Measurements from ENCODE around the gene REEP3. TPM values are rescaled to one million over a fixed set of nuclear protein-coding genes. Genes with fewer than 3 reads are reported as not detected.

Gene REEP3
- polyA plus RNA-seq, 1 donor from 2014 or later: 6.9 TPM

- no peaks in the 10 kb centered on the region for H3K27me3 ChIP-seq (ENCODE audit: insufficient read depth, low read depth, low read length)
- no peaks in the 10 kb centered on the region for H3F3A ChIP-seq (ENCODE audit: insufficient read depth, low read length, poor library complexity, severe bottlenecking)
- H3K4me3 ChIP-seq (ENCODE audit: low read length): no peak overlapping the region
- H3K9me3 ChIP-seq (ENCODE audit: low read length): no peaks in the 10 kb centered on the region
- no peaks in the 10 kb centered on the region for H3K79me2 ChIP-seq (replicated peaks; ENCODE audit: insufficient read depth, low read length)
- TF ChIP-seq TAF1 (IDR thresholded peaks at IDR 0.05; ENCODE audit: low read depth) (no peak), CTCF (IDR thresholded peaks at IDR 0.05; ENCODE audit: poor library complexity, severe bottlenecking) (no peak), RAD21 (conservative IDR thresholded peaks at IDR 0.05) (no peak), REST (IDR thresholded peaks at IDR 0.05; ENCODE audit: borderline replicate concordance) (no peak), EZH2 (IDR thresholded peaks at IDR 0.05; ENCODE audit: borderline replicate concordance, insufficient read depth, low read length, poor library complexity, severe bottlenecking) (no peak), SMC3 (conservative IDR thresholded peaks at IDR 0.05; ENCODE audit: poor library complexity) (no peak), MXI1 (conservative IDR thresholded peaks at IDR 0.05; ENCODE audit: poor library complexity, severe bottlenecking) (no peak), EP300 (conservative IDR thresholded peaks at IDR 0.05; ENCODE audit: poor library complexity, severe bottlenecking) (no peak), POLR2AphosphoS5 (IDR thresholded peaks at IDR 0.05) (no peak)
- no peaks in the 10 kb centered on the region for H3K9me2 ChIP-seq (ENCODE audit: insufficient read depth, low read length)
- H3K27ac ChIP-seq (ENCODE audit: low read length): no peak overlapping the region
- H2AFZ ChIP-seq (ENCODE audit: low read depth, low read length): no peak overlapping the region
- no peaks in the 10 kb centered on the region for H4K20me1 ChIP-seq (ENCODE audit: insufficient read depth)
- no peak overlapping the region for H3K4me2 ChIP-seq (ENCODE audit: low read length)
- H3K36me3 ChIP-seq (ENCODE audit: insufficient read depth, low read length): no peaks in the 10 kb centered on the region
- H3K9ac ChIP-seq (ENCODE audit: low read length): no peak overlapping the region
Measured at GRCh38 chr10:63642808-63643207, 121.6 kb downstream of the REEP3 start.

- H3K79me2 ChIP-seq (replicated peaks; ENCODE audit: insufficient read depth, low read length): no peaks in the 10 kb centered on the region
- H3K27ac ChIP-seq (ENCODE audit: low read length): no peak overlapping the region
- no peak for TF ChIP-seq EZH2 (IDR thresholded peaks at IDR 0.05; ENCODE audit: borderline replicate concordance, insufficient read depth, low read length, poor library complexity, severe bottlenecking)
- no peak for TF ChIP-seq REST (IDR thresholded peaks at IDR 0.05; ENCODE audit: borderline replicate concordance)
- no peak for TF ChIP-seq EP300 (conservative IDR thresholded peaks at IDR 0.05; ENCODE audit: poor library complexity, severe bottlenecking)
- TF ChIP-seq RAD21 (conservative IDR thresholded peaks at IDR 0.05): no peak
- no peak for TF ChIP-seq CTCF (IDR thresholded peaks at IDR 0.05; ENCODE audit: poor library complexity, severe bottlenecking)
- TF ChIP-seq SMC3 (conservative IDR thresholded peaks at IDR 0.05; ENCODE audit: poor library complexity): no peak
- TF ChIP-seq POLR2AphosphoS5 (IDR thresholded peaks at IDR 0.05): no peak
- no peak for TF ChIP-seq TAF1 (IDR thresholded peaks at IDR 0.05; ENCODE audit: low read depth)
- TF ChIP-seq MXI1 (conservative IDR thresholded peaks at IDR 0.05; ENCODE audit: poor library complexity, severe bottlenecking): no peak
- no peak overlapping the region for H3K4me3 ChIP-seq (ENCODE audit: low read length)
- no peaks in the 10 kb centered on the region for H3K27me3 ChIP-seq (ENCODE audit: insufficient read depth, low read depth, low read length)
- no peaks in the 10 kb centered on the region for H3K9me2 ChIP-seq (ENCODE audit: insufficient read depth, low read length)
- H4K20me1 ChIP-seq (ENCODE audit: insufficient read depth): no peaks in the 10 kb centered on the region
- H3K4me2 ChIP-seq (ENCODE audit: low read length): no peak overlapping the region
- H2AFZ ChIP-seq (ENCODE audit: low read depth, low read length): no peak overlapping the region
- no peaks in the 10 kb centered on the region for H3K9me3 ChIP-seq (ENCODE audit: low read length)
- H3K36me3 ChIP-seq (ENCODE audit: insufficient read depth, low read length): no peaks in the 10 kb centered on the region
- H3F3A ChIP-seq (ENCODE audit: insufficient read depth, low read length, poor library complexity, severe bottlenecking): no peaks in the 10 kb centered on the region
- no peak overlapping the region for H3K9ac ChIP-seq (ENCODE audit: low read length)
Measured at GRCh38 chr10:63644418-63645142, 123.4 kb downstream of the REEP3 start.
